Measurements from ENCODE around the gene C8B.

The C8B gene

GRCh38 chr1:56925193-56925592, 40.6 kb downstream of the C8B start:
- no peaks in the 10 kb centered on the region for H3K27me3 ChIP-seq (ENCODE audit: insufficient read depth, low read length)
- no peaks in the 10 kb centered on the region for H3K9me3 ChIP-seq (ENCODE audit: insufficient read depth, low read depth, low read length)
- H3K9ac ChIP-seq (ENCODE audit: low read depth, low read length) = no peak overlapping the region
- H3K4me3 ChIP-seq (ENCODE audit: low read length) = no peak overlapping the region
- H3K4me1 ChIP-seq (ENCODE audit: insufficient read depth, low read length) = no peaks in the 10 kb centered on the region
- no peak overlapping the region for H3K27ac ChIP-seq (ENCODE audit: low read length)
- no peaks in the 10 kb centered on the region for H3K36me3 ChIP-seq (ENCODE audit: insufficient read depth, low read depth, low read length)

- no peaks in the 10 kb centered on the region for H3K4me1 ChIP-seq (ENCODE audit: insufficient read depth, low read length)
- no peaks in the 10 kb centered on the region for H3K36me3 ChIP-seq (ENCODE audit: insufficient read depth, low read depth, low read length)
- no peaks in the 10 kb centered on the region for H3K9me3 ChIP-seq (ENCODE audit: insufficient read depth, low read depth, low read length)
- H3K9ac ChIP-seq (ENCODE audit: low read depth, low read length) = no peak overlapping the region
- H3K4me3 ChIP-seq (ENCODE audit: low read length) = no peak overlapping the region
- H3K27ac ChIP-seq (ENCODE audit: low read length) = no peak overlapping the region
- no peaks in the 10 kb centered on the region for H3K27me3 ChIP-seq (ENCODE audit: insufficient read depth, low read length)
Measured at GRCh38 chr1:56924116-56924515, 41.7 kb downstream of the C8B start.

GRCh38 chr1:56923201-56923600, 42.6 kb downstream of the C8B start:
- no peak overlapping the region for H3K27ac ChIP-seq (ENCODE audit: low read length)

GRCh38 chr1:56922507-56922906, 43.3 kb downstream of the C8B start:
- H3K27ac ChIP-seq (ENCODE audit: low read length) = no peak overlapping the region
- no peaks in the 10 kb centered on the region for H3K4me1 ChIP-seq (ENCODE audit: insufficient read depth, low read length)

More at GRCh38 chr1:56923201-56923600, 42.6 kb downstream of the C8B start:
- Histone ChIP-seq H3K9me3 (ENCODE audit: insufficient read depth, low read depth, low read length) (no peaks in the 10 kb centered on the region), H3K27me3 (ENCODE audit: insufficient read depth, low read length) (no peaks in the 10 kb centered on the region), H3K9ac (ENCODE audit: low read depth, low read length) (no peak overlapping the region), H3K4me1 (ENCODE audit: insufficient read depth, low read length) (no peaks in the 10 kb centered on the region), H3K36me3 (ENCODE audit: insufficient read depth, low read depth, low read length) (no peaks in the 10 kb centered on the region), H3K4me3 (ENCODE audit: low read length) (no peak overlapping the region)

GRCh38 chr1:56922070-56922469, 43.7 kb downstream of the C8B start:
- Histone ChIP-seq H3K27ac (ENCODE audit: low read length) (no peak overlapping the region), H3K4me1 (ENCODE audit: insufficient read depth, low read length) (no peaks in the 10 kb centered on the region), H3K9ac (ENCODE audit: low read depth, low read length) (no peak overlapping the region), H3K4me3 (ENCODE audit: low read length) (no peak overlapping the region), H3K9me3 (ENCODE audit: insufficient read depth, low read depth, low read length) (no peaks in the 10 kb centered on the region), H3K27me3 (ENCODE audit: insufficient read depth, low read length) (no peaks in the 10 kb centered on the region), H3K36me3 (ENCODE audit: insufficient read depth, low read depth, low read length) (no peaks in the 10 kb centered on the region)

More at GRCh38 chr1:56922507-56922906, 43.3 kb downstream of the C8B start:
- Histone ChIP-seq H3K36me3 (ENCODE audit: insufficient read depth, low read depth, low read length) (no peaks in the 10 kb centered on the region), H3K9me3 (ENCODE audit: insufficient read depth, low read depth, low read length) (no peaks in the 10 kb centered on the region), H3K4me3 (ENCODE audit: low read length) (no peak overlapping the region), H3K27me3 (ENCODE audit: insufficient read depth, low read length) (no peaks in the 10 kb centered on the region), H3K9ac (ENCODE audit: low read depth, low read length) (no peak overlapping the region)

GRCh38 chr1:56921479-56921878, 44.3 kb downstream of the C8B start:
- no peaks in the 10 kb centered on the region for H3K4me1 ChIP-seq (ENCODE audit: insufficient read depth, low read length)
- H3K4me3 ChIP-seq (ENCODE audit: low read length) = no peak overlapping the region
- no peaks in the 10 kb centered on the region for H3K9me3 ChIP-seq (ENCODE audit: insufficient read depth, low read depth, low read length)
- H3K9ac ChIP-seq (ENCODE audit: low read depth, low read length) = no peak overlapping the region
- no peak overlapping the region for H3K27ac ChIP-seq (ENCODE audit: low read length)
- H3K36me3 ChIP-seq (ENCODE audit: insufficient read depth, low read depth, low read length) = no peaks in the 10 kb centered on the region
- no peaks in the 10 kb centered on the region for H3K27me3 ChIP-seq (ENCODE audit: insufficient read depth, low read length)

GRCh38 chr1:56920591-56921001, 45.2 kb downstream of the C8B start:
- no peak overlapping the region for H3K4me3 ChIP-seq (ENCODE audit: low read length)
- no peak overlapping the region for H3K9ac ChIP-seq (ENCODE audit: low read depth, low read length)
- H3K27ac ChIP-seq (ENCODE audit: low read length) = no peak overlapping the region
- H3K9me3 ChIP-seq (ENCODE audit: insufficient read depth, low read depth, low read length) = no peaks in the 10 kb centered on the region
- no peaks in the 10 kb centered on the region for H3K36me3 ChIP-seq (ENCODE audit: insufficient read depth, low read depth, low read length)
- H3K4me1 ChIP-seq (ENCODE audit: insufficient read depth, low read length) = no peaks in the 10 kb centered on the region
- H3K27me3 ChIP-seq (ENCODE audit: insufficient read depth, low read length) = no peaks in the 10 kb centered on the region

GRCh38 chr1:56917356-56917755, 48.5 kb downstream of the C8B start:
- H3K4me1 ChIP-seq (ENCODE audit: insufficient read depth, low read length) = no peaks in the 10 kb centered on the region
- H3K9me3 ChIP-seq (ENCODE audit: insufficient read depth, low read depth, low read length) = no peaks in the 10 kb centered on the region
- no peak overlapping the region for H3K4me3 ChIP-seq (ENCODE audit: low read length)
- no peak overlapping the region for H3K27ac ChIP-seq (ENCODE audit: low read length)
- no peak overlapping the region for H3K9ac ChIP-seq (ENCODE audit: low read depth, low read length)
- no peaks in the 10 kb centered on the region for H3K27me3 ChIP-seq (ENCODE audit: insufficient read depth, low read length)
- H3K36me3 ChIP-seq (ENCODE audit: insufficient read depth, low read depth, low read length) = no peaks in the 10 kb centered on the region

GRCh38 chr1:56916630-56917029, 49.2 kb downstream of the C8B start:
- no peaks in the 10 kb centered on the region for H3K4me1 ChIP-seq (ENCODE audit: insufficient read depth, low read length)
- H3K27me3 ChIP-seq (ENCODE audit: insufficient read depth, low read length) = no peaks in the 10 kb centered on the region
- no peak overlapping the region for H3K4me3 ChIP-seq (ENCODE audit: low read length)
- H3K27ac ChIP-seq (ENCODE audit: low read length) = no peak overlapping the region
- H3K36me3 ChIP-seq (ENCODE audit: insufficient read depth, low read depth, low read length) = no peaks in the 10 kb centered on the region
- no peaks in the 10 kb centered on the region for H3K9me3 ChIP-seq (ENCODE audit: insufficient read depth, low read depth, low read length)
- no peak overlapping the region for H3K9ac ChIP-seq (ENCODE audit: low read depth, low read length)

GRCh38 chr1:56915960-56916359, 49.9 kb downstream of the C8B start:
- Histone ChIP-seq H3K9ac (ENCODE audit: low read depth, low read length) (no peak overlapping the region), H3K27ac (ENCODE audit: low read length) (no peak overlapping the region), H3K4me1 (ENCODE audit: insufficient read depth, low read length) (no peaks in the 10 kb centered on the region), H3K36me3 (ENCODE audit: insufficient read depth, low read depth, low read length) (no peaks in the 10 kb centered on the region), H3K9me3 (ENCODE audit: insufficient read depth, low read depth, low read length) (no peaks in the 10 kb centered on the region), H3K27me3 (ENCODE audit: insufficient read depth, low read length) (no peaks in the 10 kb centered on the region), H3K4me3 (ENCODE audit: low read length) (no peak overlapping the region)

GRCh38 chr1:56912325-56912724, 53.5 kb downstream of the C8B start:
- Histone ChIP-seq H3K9me3 (ENCODE audit: insufficient read depth, low read depth, low read length) (no peaks in the 10 kb centered on the region), H3K27me3 (ENCODE audit: insufficient read depth, low read length) (no peaks in the 10 kb centered on the region), H3K9ac (ENCODE audit: low read depth, low read length) (no peak overlapping the region), H3K4me1 (ENCODE audit: insufficient read depth, low read length) (no peaks in the 10 kb centered on the region), H3K27ac (ENCODE audit: low read length) (no peak overlapping the region), H3K36me3 (ENCODE audit: insufficient read depth, low read depth, low read length) (no peaks in the 10 kb centered on the region), H3K4me3 (ENCODE audit: low read length) (no peak overlapping the region)

GRCh38 chr1:56911098-56911938, 54.5 kb downstream of the C8B start:
- Histone ChIP-seq H3K9me3 (ENCODE audit: insufficient read depth, low read depth, low read length) (no peaks in the 10 kb centered on the region), H3K4me1 (ENCODE audit: insufficient read depth, low read length) (no peaks in the 10 kb centered on the region), H3K9ac (ENCODE audit: low read depth, low read length) (no peak overlapping the region), H3K27ac (ENCODE audit: low read length) (no peak overlapping the region), H3K36me3 (ENCODE audit: insufficient read depth, low read depth, low read length) (no peaks in the 10 kb centered on the region), H3K27me3 (ENCODE audit: insufficient read depth, low read length) (no peaks in the 10 kb centered on the region), H3K4me3 (ENCODE audit: low read length) (no peak overlapping the region)
